HCT116 (cell line): ENCODE data around the gene THUMPD3. TPM values are rescaled to one million over a fixed set of nuclear protein-coding genes. Genes with fewer than 3 reads are reported as not detected.

Experiments
- ATAC-seq: fragments of 200-7000 bp; cut with Tn5 transposase; 2 replicates; pipeline ENCODE4 v1.9.1; 2020; ENCODE audit warnings: mild to moderate bottlenecking, moderate library complexity
- BruUV-seq: library from RNA; stranded (reverse); fragments of 400-500 nt; replicated peaks from 2 replicates; lab custom pipeline; 2021; lab: Mats Ljungman, UMichigan
- CTCF ChIA-PET: fragments of 300-600 bp; sonication (Branson Sonifier 250); formaldehyde crosslinking; loops from one replicate; lab custom pipeline; 2021; ENCODE audit warnings: antibody characterized with exemption; lab: Charles Lee
- POLR2A ChIA-PET: fragments of 300-600, 350-600 bp; sonication (Branson Sonifier 250); formaldehyde crosslinking; loops from one replicate; lab custom pipeline; 2021; ENCODE audit warnings: antibody characterized with exemption; lab: Charles Lee
- RAD21 ChIA-PET, 2 experiments: fragments of 300-600 bp; sonication (Branson Sonifier 250); formaldehyde crosslinking; loops; one replicate each; lab custom pipeline; 2023; ENCODE audit warnings: low total read pairs in 2 of 2; ENCODE audit not compliant: uncharacterized antibody in 2 of 2, unreplicated experiment in 2 of 2, low non-redundant PET in 1 of 2; lab: Charles Lee
- DNase-seq: peaks from one replicate; pipeline ENCODE4 v3.0.0-alpha.2; 2010; ENCODE audit warnings: low read depth, low spot score
- H2AFZ ChIP-seq: fragments of 200-600 bp; shearing (Covaris generic), sonication (generic); 2 replicates; pipeline ENCODE4 v1.6.1; 2017; ENCODE audit warnings: low read depth, mixed run types, mixed read lengths, antibody characterized with exemption, low read length; ENCODE audit not compliant: poor library complexity, severe bottlenecking
- H3K27ac ChIP-seq: 2 replicates; pipeline ENCODE4 v1.5.1; 2012; ENCODE audit warnings: low read depth, low read length
- H3K27me3 ChIP-seq: fragments of 200-600 bp; sonication (generic); 2 replicates; pipeline ENCODE4 v1.6.1; 2016; ENCODE audit warnings: mixed run types, low read length, mixed read lengths; ENCODE audit not compliant: insufficient read depth
- H3K36me3 ChIP-seq, 2 experiments: fragments of 200-500 bp in 1 of 2; fragments of 200-600 bp in 1 of 2; sonication (Bioruptor generic) in 1 of 2; sonication (generic) in 1 of 2; 2 replicates each; pipeline versions ENCODE4 v1.5.1 to v1.6.1; 2014 to 2016; ENCODE audit warnings: low read length in 2 of 2, inconsistent platforms in 1 of 2, mixed read lengths in 1 of 2, mixed run types in 1 of 2; ENCODE audit not compliant: insufficient read depth in 2 of 2, control insufficient read depth in 1 of 2
- H3K4me1 ChIP-seq, 2 experiments: fragments of 200-600 bp in 1 of 2; sonication (generic) in 1 of 2; 2 replicates each; pipeline versions ENCODE4 v1.5.1 to v1.6.1; 2012 to 2017; ENCODE audit warnings: low read length in 2 of 2, inconsistent platforms in 1 of 2, mild to moderate bottlenecking in 1 of 2, mixed read lengths in 1 of 2, mixed run types in 1 of 2, moderate library complexity in 1 of 2; ENCODE audit not compliant: insufficient read depth in 2 of 2, control insufficient read depth in 1 of 2
- H3K4me2 ChIP-seq: fragments of 200-600 bp; sonication (generic); 2 replicates; pipeline ENCODE4 v1.6.1; 2017; ENCODE audit warnings: mixed run types, low read length, mixed read lengths
- H3K4me3 ChIP-seq, 2 experiments: fragments of 200-600 bp in 1 of 2; sonication (generic) in 1 of 2; replicated peaks in 1 of 2; 2 replicates each; pipeline ENCODE4 v1.5.1; 2011 to 2016; ENCODE audit warnings: low read length in 2 of 2, control low read depth in 1 of 2, low read depth in 1 of 2, mild to moderate bottlenecking in 1 of 2, mixed read lengths in 1 of 2, mixed run types in 1 of 2
- H3K79me2 ChIP-seq: fragments of 200-600 bp; sonication (generic); 2 replicates; pipeline ENCODE4 v1.6.1; 2017; ENCODE audit warnings: mild to moderate bottlenecking, mixed run types, low read length, moderate library complexity, mixed read lengths; ENCODE audit not compliant: insufficient read depth
- H3K9ac ChIP-seq: fragments of 200-600 bp; sonication (generic); 2 replicates; pipeline ENCODE4 v1.6.1; 2016; ENCODE audit warnings: low read length, mixed read lengths
- H3K9me2 ChIP-seq: fragments of 200-600 bp; sonication (generic), shearing (Covaris generic); 2 replicates; pipeline ENCODE4 v1.6.1; 2017; ENCODE audit warnings: mixed run types, mild to moderate bottlenecking, moderate library complexity; ENCODE audit not compliant: insufficient read depth
- H3K9me3 ChIP-seq, 2 experiments: fragments of 200-500 bp in 1 of 2; fragments of 200-600 bp in 1 of 2; sonication (Bioruptor generic) in 1 of 2; sonication (generic) in 1 of 2; 2 replicates each; pipeline ENCODE4 v1.6.1; 2014 to 2017; ENCODE audit warnings: low read length in 2 of 2, mixed read lengths in 2 of 2, inconsistent platforms in 1 of 2, low read depth in 1 of 2, mild to moderate bottlenecking in 1 of 2, mixed run types in 1 of 2, moderate library complexity in 1 of 2; ENCODE audit not compliant: control insufficient read depth in 1 of 2, insufficient read depth in 1 of 2
- H4K20me1 ChIP-seq: fragments of 200-600 bp; sonication (generic), shearing (Covaris generic); 2 replicates; pipeline ENCODE4 v1.6.1; 2017; ENCODE audit warnings: mixed run types, mild to moderate bottlenecking, moderate library complexity; ENCODE audit not compliant: insufficient read depth
- CEBPB ChIP-seq: IDR thresholded peaks from 2 replicates; pipeline ENCODE4 v1.6.1; 2012; ENCODE audit warnings: low read depth
- EGR1 ChIP-seq: IDR thresholded peaks from 2 replicates; pipeline ENCODE4 v1.6.1; 2012; ENCODE audit warnings: low read depth
- MAX ChIP-seq: IDR thresholded peaks from 2 replicates; pipeline ENCODE4 v1.6.1; 2012
- REST ChIP-seq: IDR thresholded peaks from 2 replicates; pipeline ENCODE4 v1.6.1; 2012; ENCODE audit warnings: low read depth
- SIN3A ChIP-seq: IDR thresholded peaks from 2 replicates; pipeline ENCODE4 v1.6.1; 2012; ENCODE audit warnings: low read depth
- SP1 ChIP-seq: IDR thresholded peaks from 2 replicates; pipeline ENCODE4 v1.6.1; 2012; ENCODE audit warnings: low read depth
- SRF ChIP-seq: IDR thresholded peaks from 2 replicates; pipeline ENCODE4 v1.6.1; 2012; ENCODE audit warnings: low read depth
- ZBTB33 ChIP-seq: IDR thresholded peaks from 2 replicates; pipeline ENCODE4 v1.6.1; 2011; ENCODE audit warnings: mild to moderate bottlenecking, low read length, moderate library complexity; ENCODE audit not compliant: insufficient replicate concordance; ENCODE audit errors: extremely low read depth
- intact Hi-C: fragments of 100-400 bp; cut with micrococcal nuclease; formaldehyde crosslinking; loops from 2 replicates; pipeline ENCODE4 v1.10.0; 2022
- total RNA-seq: library from RNA; stranded (reverse); gene quantifications from one replicate; pipeline ENCODE4 v1.2.1, GENCODE V29; 2021; ENCODE audit not compliant: unreplicated experiment

Gene THUMPD3
- total RNA-seq, 1 experiment from 2014 or later, result 79.5 TPM

- RAD21 ChIA-PET, result no interaction called here
- no peaks in the 10 kb centered on the region for H3K4me1 ChIP-seq
- no TSS peak for BruUV-seq
Measured at GRCh38 chr3:9369508-9369907, 6.7 kb downstream of the THUMPD3 start.

GRCh38 chr3:9373465-9373864 lies 10.6 kb downstream of the THUMPD3 start:
- RAD21 ChIA-PET, result no interaction called here
- Histone ChIP-seq H3K79me2 (peaks cover 87% of the 10 kb centered on the region), H2AFZ (no peak overlapping the region), H4K20me1 (no peaks in the 10 kb centered on the region), H3K27ac (no peak overlapping the region), H3K9ac (no peak overlapping the region), H3K4me1 (no peaks in the 10 kb centered on the region), H3K36me3 (peaks cover 79 to 80% of the 10 kb centered on the region in 2 experiments), H3K4me3 (no peak overlapping the region), H3K9me2 (no peaks in the 10 kb centered on the region), H3K4me2 (no peak overlapping the region), H3K9me3 (no peaks in the 10 kb centered on the region), H3K27me3 (no peaks in the 10 kb centered on the region)
- DNase-seq (no peak), ATAC-seq (no peak)
- POLR2A ChIA-PET, result no interaction called here
- intact Hi-C loops, result no loop called here
- no TSS peak for BruUV-seq
- CTCF ChIA-PET, result no interaction called here
- TF ChIP-seq SP1 (no peak), CEBPB (no peak), SIN3A (no peak), MAX (no peak), ZBTB33 (no peak), EGR1 (no peak), REST (no peak)

More at GRCh38 chr3:9369508-9369907, 6.7 kb downstream of the THUMPD3 start:
- CTCF ChIA-PET, result interaction anchor here (1.1 kb wide), 1 partner anchor 16 kb away, joined by 3 read pairs; no protein-coding TSS in a partner anchor
- Histone ChIP-seq H3K27me3 (no peaks in the 10 kb centered on the region), H3K4me3 (no peak overlapping the region), H3K27ac (no peak overlapping the region), H3K9me3 (no peaks in the 10 kb centered on the region), H3K9me2 (no peaks in the 10 kb centered on the region), H3K4me2 (no peak overlapping the region), H4K20me1 (no peaks in the 10 kb centered on the region), H2AFZ (no peak overlapping the region), H3K36me3 (peaks cover 73 to 80% of the 10 kb centered on the region in 2 experiments), H3K79me2 (peaks cover 81% of the 10 kb centered on the region), H3K9ac (no peak overlapping the region)
- no peak for TF ChIP-seq SIN3A
- no peak for TF ChIP-seq SRF
- TF ChIP-seq ZBTB33, result no peak
- intact Hi-C loops, result no loop called here
- no peak for DNase-seq
- POLR2A ChIA-PET, result no interaction called here
- no peak for ATAC-seq
